SKM-1 (cell line): ENCODE data around the gene CDK6.
"Not testable (repeated sequence)": the region's sequence is repeated elsewhere in the genome, so short reads cannot be mapped to it uniquely, and the experiment has no call there.

Source experiments
- DNase-seq: peaks from one replicate; lab custom pipeline; 2025; ENCODE audit not compliant: unreplicated experiment; lab: John Stamatoyannopoulos, UW

The CDK6 gene

GRCh38 chr7:92836489-92836999, at the start of gene CDK6:
Gene CDK6, minus strand, starts transcription at chr7:92836573. Its CDS starts 3,250 bp downstream, at chr7:92833323.
- no peak for DNase-seq

- DNase-seq, result not testable (repeated sequence)
Observed at GRCh38 chr7:92886039-92886438, 49.7 kb upstream of the CDK6 start.

GRCh38 chr7:92884218-92884617, 47.8 kb upstream of the CDK6 start:
- DNase-seq, result no peak

- DNase-seq, result no peak
Observed at GRCh38 chr7:92882760-92883159, 46.4 kb upstream of the CDK6 start.

- no peak for DNase-seq
Observed at GRCh38 chr7:92881091-92881485, 44.7 kb upstream of the CDK6 start.

GRCh38 chr7:92880212-92881090, 44.1 kb upstream of the CDK6 start:
- no peak for DNase-seq

GRCh38 chr7:92877367-92877766, 41.0 kb upstream of the CDK6 start:
- DNase-seq, result no peak

- DNase-seq, result no peak
Observed at GRCh38 chr7:92876836-92877235, 40.5 kb upstream of the CDK6 start.

GRCh38 chr7:92875719-92876118, 39.3 kb upstream of the CDK6 start:
- no peak for DNase-seq

GRCh38 chr7:92875173-92875572, 38.8 kb upstream of the CDK6 start:
- no peak for DNase-seq

GRCh38 chr7:92874567-92874966, 38.2 kb upstream of the CDK6 start:
- DNase-seq, result no peak

- DNase-seq, result no peak
Observed at GRCh38 chr7:92873776-92874175, 37.4 kb upstream of the CDK6 start.

GRCh38 chr7:92872701-92873100, 36.3 kb upstream of the CDK6 start:
- DNase-seq, result no peak

GRCh38 chr7:92868683-92869293, 32.4 kb upstream of the CDK6 start:
- DNase-seq, result no peak

- not testable (repeated sequence) for DNase-seq
Observed at GRCh38 chr7:92864169-92864568, 27.8 kb upstream of the CDK6 start.

GRCh38 chr7:92856436-92856835, 20.1 kb upstream of the CDK6 start:
- DNase-seq, result no peak

- no peak for DNase-seq
Observed at GRCh38 chr7:92854501-92855238, 18.3 kb upstream of the CDK6 start.

- DNase-seq, result no peak
Observed at GRCh38 chr7:92851732-92852131, 15.4 kb upstream of the CDK6 start.

- no peak for DNase-seq
Observed at GRCh38 chr7:92850516-92850915, 14.1 kb upstream of the CDK6 start.

GRCh38 chr7:92849322-92849721, 12.9 kb upstream of the CDK6 start:
- no peak for DNase-seq

- DNase-seq, result no peak
Observed at GRCh38 chr7:92848851-92849250, 12.5 kb upstream of the CDK6 start.

GRCh38 chr7:92848441-92848840, 12.1 kb upstream of the CDK6 start:
- DNase-seq, result no peak
